Neural crest cell (in vitro differentiated cells): ENCODE data around the gene KHDRBS1. TPM values are rescaled to one million over a fixed set of nuclear protein-coding genes. Genes with fewer than 3 reads are reported as not detected.
"Not testable (repeated sequence)": the region's sequence is repeated elsewhere in the genome, so short reads cannot be mapped to it uniquely, and the experiment has no call there.

Experiments
- DNase-seq: peaks from one replicate; pipeline ENCODE4 v3.0.0; 2021; ENCODE audit warnings: low read depth, mixed read lengths, low spot score
- H3K27ac Mint-ChIP-seq: one replicate; pipeline ENCODE4 v1.8.0; 2021; ENCODE audit warnings: mild to moderate bottlenecking, mixed read lengths; ENCODE audit not compliant: unreplicated experiment
- H3K27me3 Mint-ChIP-seq: 2 replicates; pipeline ENCODE4 v1.8.0; 2021; ENCODE audit warnings: low read depth, mild to moderate bottlenecking, mixed read lengths
- H3K36me3 Mint-ChIP-seq: 2 replicates; pipeline ENCODE4 v1.8.0; 2021; ENCODE audit warnings: low read depth, mild to moderate bottlenecking, mixed read lengths
- H3K4me1 Mint-ChIP-seq: 2 replicates; pipeline ENCODE4 v1.8.0; 2021; ENCODE audit warnings: mixed read lengths
- H3K4me3 Mint-ChIP-seq: one replicate; pipeline ENCODE4 v1.8.0; 2021; ENCODE audit warnings: mild to moderate bottlenecking, mixed read lengths
- H3K9me3 Mint-ChIP-seq: 2 replicates; pipeline ENCODE4 v1.8.0; 2021; ENCODE audit warnings: mixed read lengths
- total RNA-seq: library from RNA; stranded (reverse); gene quantifications from 2 replicates; pipeline ENCODE4 v1.2.1, GENCODE V29; 2021
- TF ChIP-seq, protein P1 (sequence below): fragments of 200-600 bp; sonication (generic); conservative IDR thresholded peaks from 2 replicates; pipeline ENCODE4 v1.5.0; 2021; ENCODE audit warnings: antibody characterized with exemption, mild to moderate bottlenecking

KHDRBS1 gene
- total RNA-seq, 1 donor from 2014 or later, result 292 TPM

DNA sequence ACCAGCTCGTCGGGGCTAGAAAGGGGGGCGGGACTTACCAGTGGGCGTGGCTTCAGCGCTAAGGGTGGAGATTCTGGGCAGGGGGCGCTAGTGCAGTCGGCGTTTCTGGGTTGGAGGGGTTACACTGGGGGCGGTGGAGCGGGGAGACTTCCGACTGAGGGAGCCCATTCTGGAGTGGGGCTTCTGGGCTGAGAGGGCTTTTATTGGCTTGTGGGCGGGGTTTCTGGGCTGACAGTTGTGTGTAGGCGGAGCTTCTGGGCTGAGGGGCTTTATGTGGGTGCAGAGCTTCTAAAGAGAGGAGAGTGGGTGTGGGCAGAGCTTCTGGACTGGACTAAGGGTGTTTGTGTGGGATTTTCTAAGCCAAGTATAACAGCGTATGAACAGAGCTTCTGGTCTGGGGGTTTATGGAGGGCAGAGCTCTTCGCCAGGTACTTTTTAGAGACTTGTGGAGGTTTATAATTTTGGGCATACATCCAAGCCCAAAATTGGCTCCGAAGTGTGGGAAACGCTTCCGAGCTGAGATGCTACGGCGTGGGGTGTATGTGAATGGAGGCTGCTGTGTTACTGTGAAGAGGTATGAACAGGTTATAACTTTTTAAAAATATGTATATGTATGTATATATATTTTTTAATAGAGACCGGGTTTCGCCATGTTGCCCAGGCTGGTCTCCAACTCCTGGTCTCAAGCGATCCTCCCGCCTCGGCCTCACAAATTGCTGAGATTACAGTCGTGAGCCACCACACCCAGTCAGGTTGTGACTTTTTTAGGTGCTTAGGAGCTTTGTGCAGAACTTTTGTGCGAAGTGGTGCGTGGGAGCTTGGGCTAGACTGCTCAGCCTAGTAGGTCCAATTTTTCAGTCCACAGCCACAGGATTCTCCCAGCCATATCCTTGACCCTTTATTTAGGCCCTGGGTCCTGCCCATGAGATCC, 59.9 kb downstream of the KHDRBS1 start:
- H3K27me3 Mint-ChIP-seq, result peaks cover 3% of the 10 kb centered on the region
- H3K27ac Mint-ChIP-seq, result peak overlapping the region; percentile 95
- H3K36me3 Mint-ChIP-seq, result peaks cover 8% of the 10 kb centered on the region

DNA sequence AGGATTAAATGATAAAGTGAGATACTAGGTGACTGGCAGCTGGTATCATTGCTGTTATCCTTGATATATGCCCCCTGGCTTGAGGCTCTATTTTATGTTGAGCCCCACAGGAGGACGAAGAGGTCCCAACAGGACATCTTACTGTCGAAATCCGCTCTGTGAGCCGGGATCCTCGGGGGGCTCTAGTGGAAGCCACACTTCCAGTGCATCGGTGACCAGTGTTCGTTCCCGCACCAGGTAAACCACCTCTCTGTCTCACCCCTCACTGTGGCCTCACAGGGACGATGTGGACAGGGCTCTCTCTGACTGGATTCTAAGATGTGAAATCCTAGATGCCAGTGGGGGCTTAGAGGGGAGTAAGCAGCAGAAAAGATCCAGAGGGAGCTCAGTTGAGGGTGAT, 61.2 kb downstream of the KHDRBS1 start:
- peaks cover 2% of the 10 kb centered on the region for H3K9me3 Mint-ChIP-seq

More for the DNA sequence above, 59.9 kb downstream of the KHDRBS1 start:
- peaks cover 2% of the 10 kb centered on the region for H3K9me3 Mint-ChIP-seq
- TF ChIP-seq, protein P1, sequence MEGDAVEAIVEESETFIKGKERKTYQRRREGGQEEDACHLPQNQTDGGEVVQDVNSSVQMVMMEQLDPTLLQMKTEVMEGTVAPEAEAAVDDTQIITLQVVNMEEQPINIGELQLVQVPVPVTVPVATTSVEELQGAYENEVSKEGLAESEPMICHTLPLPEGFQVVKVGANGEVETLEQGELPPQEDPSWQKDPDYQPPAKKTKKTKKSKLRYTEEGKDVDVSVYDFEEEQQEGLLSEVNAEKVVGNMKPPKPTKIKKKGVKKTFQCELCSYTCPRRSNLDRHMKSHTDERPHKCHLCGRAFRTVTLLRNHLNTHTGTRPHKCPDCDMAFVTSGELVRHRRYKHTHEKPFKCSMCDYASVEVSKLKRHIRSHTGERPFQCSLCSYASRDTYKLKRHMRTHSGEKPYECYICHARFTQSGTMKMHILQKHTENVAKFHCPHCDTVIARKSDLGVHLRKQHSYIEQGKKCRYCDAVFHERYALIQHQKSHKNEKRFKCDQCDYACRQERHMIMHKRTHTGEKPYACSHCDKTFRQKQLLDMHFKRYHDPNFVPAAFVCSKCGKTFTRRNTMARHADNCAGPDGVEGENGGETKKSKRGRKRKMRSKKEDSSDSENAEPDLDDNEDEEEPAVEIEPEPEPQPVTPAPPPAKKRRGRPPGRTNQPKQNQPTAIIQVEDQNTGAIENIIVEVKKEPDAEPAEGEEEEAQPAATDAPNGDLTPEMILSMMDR, result peak; percentile 37
- H3K4me1 Mint-ChIP-seq, result peaks cover 41% of the 10 kb centered on the region
- peak; percentile 95 for DNase-seq
- peak overlapping the region; percentile 95 for H3K4me3 Mint-ChIP-seq

DNA sequence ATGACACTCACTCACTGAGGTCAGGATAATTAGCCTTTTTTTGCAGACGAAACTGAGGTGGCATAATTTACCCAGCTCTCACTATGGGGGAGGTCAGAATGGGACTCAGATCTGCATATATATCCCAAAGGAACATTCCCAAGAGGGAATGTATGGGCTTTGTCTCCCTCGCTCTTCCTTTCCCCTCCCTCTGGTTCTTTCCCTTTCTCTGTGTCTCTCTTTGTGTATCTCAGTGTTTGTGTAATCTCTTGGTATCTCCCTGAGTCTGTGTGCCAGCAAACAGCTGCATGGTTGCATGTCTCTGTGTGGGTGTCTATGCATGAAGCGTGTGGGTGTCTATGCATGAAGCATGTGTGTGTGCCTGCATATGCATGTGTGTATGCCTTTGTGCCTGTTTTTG, 63.8 kb downstream of the KHDRBS1 start:
- Mint-ChIP-seq H3K9me3 (no peaks in the 10 kb centered on the region), H3K4me1 (peaks cover 25% of the 10 kb centered on the region), H3K27ac (peak overlapping the region; percentile 64), H3K27me3 (peaks cover 3% of the 10 kb centered on the region), H3K4me3 (no peak overlapping the region), H3K36me3 (peaks cover 14% of the 10 kb centered on the region)
- DNase-seq, result no peak
- TF ChIP-seq, protein P1, result no peak

More for the DNA sequence above, 61.2 kb downstream of the KHDRBS1 start:
- Mint-ChIP-seq H3K27ac (no peak overlapping the region), H3K4me3 (peak overlapping the region; percentile 95), H3K4me1 (peaks cover 35% of the 10 kb centered on the region), H3K27me3 (peaks cover 3% of the 10 kb centered on the region), H3K36me3 (peaks cover 8% of the 10 kb centered on the region)
- TF ChIP-seq, protein P1, result no peak
- DNase-seq, result no peak

DNA sequence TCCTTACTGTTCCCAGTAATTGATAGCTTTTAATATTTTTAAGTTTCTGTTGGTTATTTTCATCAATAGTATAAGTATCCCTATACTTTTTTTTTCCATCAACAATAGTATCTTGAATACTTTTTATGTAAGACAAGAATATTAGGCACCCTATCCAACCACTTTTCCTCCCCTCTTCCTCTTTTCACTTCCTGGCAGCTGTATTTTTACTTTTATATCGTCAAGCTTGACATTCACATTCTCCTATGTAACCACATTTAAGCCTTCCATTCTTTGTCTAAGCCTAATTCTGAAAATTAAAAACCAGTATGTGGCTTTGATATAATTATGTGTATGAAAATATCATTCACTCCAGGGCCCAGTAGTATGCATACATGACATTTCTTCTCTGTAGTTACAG, 68.4 kb downstream of the KHDRBS1 start:
- TF ChIP-seq, protein P1, result no peak
- H3K36me3 Mint-ChIP-seq, result peaks cover 27% of the 10 kb centered on the region
- no peak for DNase-seq
- no peak overlapping the region for H3K27ac Mint-ChIP-seq
- no peaks in the 10 kb centered on the region for H3K9me3 Mint-ChIP-seq
- H3K27me3 Mint-ChIP-seq, result no peaks in the 10 kb centered on the region
- no peak overlapping the region for H3K4me3 Mint-ChIP-seq
- peaks cover 7% of the 10 kb centered on the region for H3K4me1 Mint-ChIP-seq

DNA sequence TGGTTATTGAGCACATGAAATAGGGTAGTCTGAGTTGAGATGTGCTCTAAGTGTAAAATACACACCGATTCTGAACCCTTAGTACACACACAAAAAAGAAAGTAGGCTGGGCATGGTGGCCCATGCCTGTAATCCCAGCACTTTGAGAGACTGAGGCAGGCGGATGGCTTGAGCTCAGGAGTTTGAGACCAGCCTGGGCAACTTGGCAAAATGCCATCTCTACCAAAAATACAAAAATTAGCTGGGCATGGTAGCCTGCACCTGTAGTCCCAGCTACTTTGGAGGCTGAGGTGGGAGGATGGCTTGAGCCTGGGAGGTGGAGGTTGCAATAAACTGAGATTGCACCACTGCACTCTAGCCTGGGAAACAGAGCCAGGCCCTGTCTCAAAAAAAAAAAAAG, 72.7 kb downstream of the KHDRBS1 start:
- H3K27ac Mint-ChIP-seq, H3K27me3 Mint-ChIP-seq, H3K4me1 Mint-ChIP-seq, DNase-seq, H3K9me3 Mint-ChIP-seq, H3K4me3 Mint-ChIP-seq: not testable (repeated sequence)
- peaks cover 20% of the 10 kb centered on the region for H3K36me3 Mint-ChIP-seq

DNA sequence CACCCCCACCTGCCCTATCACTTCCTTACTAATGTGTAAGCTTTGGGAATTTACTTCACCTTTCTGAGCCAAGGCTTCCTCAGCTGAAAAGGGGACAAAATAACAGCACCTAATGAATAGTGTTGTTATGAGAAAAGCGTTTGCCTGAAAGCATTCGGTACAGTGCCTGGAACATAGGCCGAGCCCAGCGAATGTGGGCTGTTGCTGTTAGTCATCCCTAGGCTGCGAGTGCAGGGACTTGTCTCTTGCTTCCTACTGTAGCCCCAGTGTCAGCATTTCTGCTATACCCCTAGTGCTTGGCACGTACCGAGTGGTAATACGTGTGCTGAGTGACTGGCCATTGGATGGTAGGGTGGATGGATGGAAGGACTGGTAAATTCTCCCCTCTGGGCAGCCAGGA, 77.5 kb downstream of the KHDRBS1 start:
- no peak overlapping the region for H3K27ac Mint-ChIP-seq
- no peak for DNase-seq
- TF ChIP-seq, protein P1, result no peak
- H3K27me3 Mint-ChIP-seq, result no peaks in the 10 kb centered on the region
- H3K4me1 Mint-ChIP-seq, result no peaks in the 10 kb centered on the region
- no peak overlapping the region for H3K4me3 Mint-ChIP-seq
- H3K9me3 Mint-ChIP-seq, result no peaks in the 10 kb centered on the region
- H3K36me3 Mint-ChIP-seq, result peaks cover 4% of the 10 kb centered on the region
